GM12878 (cell line): ENCODE results near the gene BLNK. TPM values are rescaled to one million over a fixed set of nuclear protein-coding genes. Genes with fewer than 3 reads are reported as not detected.

ENCODE experiments used
- ATAC-seq: fragments of 200-7000 bp; cut with Tn5 transposase; 3 replicates; pipeline ENCODE4 v1.9.1; 2020; ENCODE audit warnings: mild to moderate bottlenecking, moderate library complexity
- BruUV-seq: library from RNA; stranded (reverse); fragments of 400-500 nt; replicated peaks from 2 replicates; lab custom pipeline; 2021; lab: Mats Ljungman, UMichigan
- CTCF ChIA-PET: fragments of 300-600 bp; sonication (Branson Sonifier 250); formaldehyde crosslinking; extraction: SDS; loops from one replicate; lab custom pipeline; 2021; ENCODE audit warnings: inconsistent platforms; lab: Yijun Ruan, JAX
- POLR2A ChIA-PET: fragments of 350-600 bp; formaldehyde crosslinking; extraction: SDS; loops from one replicate; lab custom pipeline; 2021; ENCODE audit warnings: inconsistent platforms; lab: Charles Lee
- RAD21 ChIA-PET: fragments of 300-600 bp; sonication (Branson Sonifier 250); formaldehyde crosslinking; loops from one replicate; lab custom pipeline; 2023; ENCODE audit warnings: antibody characterized with exemption; ENCODE audit not compliant: unreplicated experiment; lab: Charles Lee
- SMC1A ChIA-PET: fragments of 300-600 bp; sonication (Branson Sonifier 250); formaldehyde crosslinking; loops from one replicate; lab custom pipeline; 2023; ENCODE audit not compliant: unreplicated experiment, uncharacterized antibody; lab: Charles Lee
- DNase-seq: peaks from one replicate; pipeline ENCODE4 v3.0.0-alpha.2; 2011; ENCODE audit warnings: low read depth, low spot score
- FAIRE-seq: peaks from 3 replicates; lab custom pipeline; 2011; peaks lifted over from hg19 to GRCh38; lab: Jason Lieb, UNC
- H2AFZ ChIP-seq: 2 replicates; pipeline ENCODE4 v1.6.0; 2011; ENCODE audit warnings: low read depth, low read length, control low read depth; ENCODE audit not compliant: control insufficient read depth
- H3K27ac ChIP-seq: 2 replicates; pipeline ENCODE4 v1.5.1; 2011; ENCODE audit warnings: control low read depth; ENCODE audit not compliant: control insufficient read depth, insufficient read depth
- H3K27me3 ChIP-seq, 2 experiments: replicated peaks in 1 of 2; 2 replicates each; pipeline versions ENCODE4 v1.6.0 to v1.6.1; 2011; ENCODE audit warnings: low read length in 1 of 2; ENCODE audit not compliant: control insufficient read depth in 2 of 2, insufficient read depth in 2 of 2
- H3K36me3 ChIP-seq, 2 experiments: 2 replicates each; pipeline ENCODE4 v1.5.1; 2011; ENCODE audit warnings: low read length in 1 of 2; ENCODE audit not compliant: control insufficient read depth in 2 of 2, insufficient read depth in 2 of 2
- H3K4me1 ChIP-seq: 2 replicates; pipeline ENCODE4 v1.6.1; 2011; ENCODE audit warnings: mild to moderate bottlenecking, low read length, moderate library complexity, mixed read lengths; ENCODE audit not compliant: control insufficient read depth, insufficient read depth
- H3K4me2 ChIP-seq: 2 replicates; pipeline ENCODE4 v1.6.0; 2011; ENCODE audit warnings: control low read depth; ENCODE audit not compliant: control insufficient read depth, insufficient read depth
- H3K4me3 ChIP-seq: fragments of 200-600 bp; sonication (generic); 2 replicates; pipeline ENCODE4 v1.5.1; 2016
- H3K79me2 ChIP-seq: 2 replicates; pipeline ENCODE4 v1.6.0; 2011; ENCODE audit warnings: low read length; ENCODE audit not compliant: control insufficient read depth, insufficient read depth
- H3K9ac ChIP-seq: 2 replicates; pipeline ENCODE4 v1.8.0; 2011; ENCODE audit warnings: low read length, control low read depth, mixed read lengths; ENCODE audit not compliant: control insufficient read depth, insufficient read depth
- H3K9me3 ChIP-seq: replicated peaks from 3 replicates; pipeline ENCODE4 v1.5.1; 2011; ENCODE audit warnings: mild to moderate bottlenecking, low read length; ENCODE audit not compliant: control insufficient read depth, insufficient read depth
- H4K20me1 ChIP-seq: 2 replicates; pipeline ENCODE4 v1.6.0; 2011; ENCODE audit not compliant: control insufficient read depth, insufficient read depth
- CBFB ChIP-seq: IDR thresholded peaks from 2 replicates; pipeline ENCODE4 v1.6.1; 2016; ENCODE audit warnings: antibody characterized with exemption, low read depth
- CBX3 ChIP-seq: fragments of 200-600 bp; sonication (generic); IDR thresholded peaks from 2 replicates; pipeline ENCODE4 v1.6.1; 2016; ENCODE audit warnings: low read depth, borderline replicate concordance
- HCFC1 ChIP-seq: fragments of 150-350 bp; IDR thresholded peaks from 2 replicates; pipeline ENCODE4 v1.6.1; 2014; ENCODE audit warnings: low read length
- HDAC2 ChIP-seq: fragments of 200-600 bp; sonication (generic); IDR thresholded peaks from 2 replicates; pipeline ENCODE4 v1.6.1; 2017
- IKZF1 ChIP-seq: fragments of 450-650 bp; conservative IDR thresholded peaks from 2 replicates; pipeline ENCODE4 v1.6.1; 2017; ENCODE audit warnings: antibody characterized with exemption, mild to moderate bottlenecking
- JUND ChIP-seq: IDR thresholded peaks from 2 replicates; pipeline ENCODE4 v1.6.1; 2012; ENCODE audit warnings: low read depth, mild to moderate bottlenecking, low read length, improper control_type of control experiment, moderate library complexity
- NBN ChIP-seq: fragments of 450-650 bp; IDR thresholded peaks from 2 replicates; pipeline ENCODE4 v1.6.1; 2016
- SREBF1 ChIP-seq: IDR thresholded peaks from 2 replicates; pipeline ENCODE4 v1.6.1; 2012; ENCODE audit warnings: mild to moderate bottlenecking, low read length
- TBL1XR1 ChIP-seq: IDR thresholded peaks from 2 replicates; pipeline ENCODE4 v1.6.1; 2012; ENCODE audit warnings: low read depth, low read length, improper control_type of control experiment
- ZNF217 ChIP-seq: fragments of 450-650 bp; IDR thresholded peaks from 2 replicates; pipeline ENCODE4 v1.6.1; 2017; ENCODE audit warnings: antibody characterized with exemption, mild to moderate bottlenecking
- WGBS: methylation state at CpG from one replicate; pipeline ENCODE4 v1.1.6; 2016; ENCODE audit warnings: low lambda C conversion rate; ENCODE audit not compliant: insufficient replicate concordance, insufficient coverage; ENCODE audit errors: missing lambda C conversion rate; 5-methylcytosine and 5-hydroxymethylcytosine counted together
- in situ Hi-C: fragments of 300-500 bp; cut with MboI; formaldehyde crosslinking; loops from 9 replicates; pipeline ENCODE4 v1.14.3; 2018; ENCODE audit warnings: mixed read lengths
- intact Hi-C: fragments of 100-400 bp; cut with micrococcal nuclease; formaldehyde crosslinking; loops from one replicate; pipeline ENCODE4 v1.14.2; 2022; ENCODE audit not compliant: unreplicated experiment
- polyA plus RNA-seq, 11 experiments: library from polyadenylated mRNA; depleted of rRNA in 4 of 11; unstranded in 6 of 11; stranded (reverse) in 5 of 11; fragments of >200 nt; fragmentation: Nextera tagmentation in 4 of 11; fragmentation: Illumina TruSeq in 1 of 11; extraction: Ambion mirVana in 4 of 11; extraction: Trizol in 1 of 11; gene quantifications; 1 replicate in 1 of 11; 2 replicates in 10 of 11; pipeline versions ENCODE4 v1.2.1 to v1.2.3, GENCODE V29; 2011 to 2016; ENCODE audit warnings: inconsistent platforms in 2 of 11, missing spikeins in 2 of 11, low read depth in 1 of 11
- total RNA-seq, 4 experiments: library from RNA; depleted of rRNA in 3 of 4; stranded (reverse); fragments of >200 nt in 3 of 4; fragmentation: Illumina TruSeq in 1 of 4; extraction: Trizol in 1 of 4; gene quantifications; 2 replicates each; pipeline versions ENCODE4 v1.2.1 to v1.2.3, GENCODE V29; 2013 to 2021
- TF ChIP-seq, protein P1 (sequence below): IDR thresholded peaks from 2 replicates; pipeline ENCODE4 v1.6.1; 2011; ENCODE audit warnings: low read depth, low read length, improper control_type of control experiment, borderline replicate concordance
- TF ChIP-seq, protein P2 (sequence below): fragments of 450-650 bp; formaldehyde crosslinking; IDR thresholded peaks from 2 replicates; pipeline ENCODE4 v1.4.0; 2020; ENCODE audit warnings: mild to moderate bottlenecking, moderate library complexity

Gene BLNK
- total and polyA plus RNA-seq, 10 of the 15 experiments (the other 5 are each of a cell fraction or from before 2014, with no cell fraction given): 79.5 to 201 (median 139) TPM

GRCh38 chr10:96301616-96302015, 30.2 kb upstream of the BLNK start:
- H3K27ac ChIP-seq: no peak overlapping the region
- no peaks in the 10 kb centered on the region for H3K9me3 ChIP-seq
- peaks cover 3% of the 10 kb centered on the region; the same call in 1 of the 2 replicates for H3K4me1 ChIP-seq
- BruUV-seq: no TSS peak
- no peak overlapping the region for H2AFZ ChIP-seq
- no peak overlapping the region for H3K4me2 ChIP-seq
- ATAC-seq (no peak), FAIRE-seq (no peak), DNase-seq (no peak)
- POLR2A ChIA-PET: interaction anchor here (1.3 kb wide), 1 partner anchor 46 kb away, joined by 6 read pairs; no protein-coding TSS in a partner anchor
- peaks cover 0 to 2% of the 10 kb centered on the region in 2 experiments; a peak in 1 of 4 replicates for H3K27me3 ChIP-seq
- no peak overlapping the region for H3K9ac ChIP-seq
- in situ Hi-C loops: no loop called here
- no peak for TF ChIP-seq CBFB
- no peak for TF ChIP-seq TBL1XR1
- no peak for TF ChIP-seq JUND
- TF ChIP-seq, protein P1, sequence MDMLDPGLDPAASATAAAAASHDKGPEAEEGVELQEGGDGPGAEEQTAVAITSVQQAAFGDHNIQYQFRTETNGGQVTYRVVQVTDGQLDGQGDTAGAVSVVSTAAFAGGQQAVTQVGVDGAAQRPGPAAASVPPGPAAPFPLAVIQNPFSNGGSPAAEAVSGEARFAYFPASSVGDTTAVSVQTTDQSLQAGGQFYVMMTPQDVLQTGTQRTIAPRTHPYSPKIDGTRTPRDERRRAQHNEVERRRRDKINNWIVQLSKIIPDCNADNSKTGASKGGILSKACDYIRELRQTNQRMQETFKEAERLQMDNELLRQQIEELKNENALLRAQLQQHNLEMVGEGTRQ: no peak
- TF ChIP-seq HDAC2: no peak
- no peak for TF ChIP-seq CBX3
- no peak for TF ChIP-seq SREBF1
- no peak for TF ChIP-seq NBN
- TF ChIP-seq, protein P2, sequence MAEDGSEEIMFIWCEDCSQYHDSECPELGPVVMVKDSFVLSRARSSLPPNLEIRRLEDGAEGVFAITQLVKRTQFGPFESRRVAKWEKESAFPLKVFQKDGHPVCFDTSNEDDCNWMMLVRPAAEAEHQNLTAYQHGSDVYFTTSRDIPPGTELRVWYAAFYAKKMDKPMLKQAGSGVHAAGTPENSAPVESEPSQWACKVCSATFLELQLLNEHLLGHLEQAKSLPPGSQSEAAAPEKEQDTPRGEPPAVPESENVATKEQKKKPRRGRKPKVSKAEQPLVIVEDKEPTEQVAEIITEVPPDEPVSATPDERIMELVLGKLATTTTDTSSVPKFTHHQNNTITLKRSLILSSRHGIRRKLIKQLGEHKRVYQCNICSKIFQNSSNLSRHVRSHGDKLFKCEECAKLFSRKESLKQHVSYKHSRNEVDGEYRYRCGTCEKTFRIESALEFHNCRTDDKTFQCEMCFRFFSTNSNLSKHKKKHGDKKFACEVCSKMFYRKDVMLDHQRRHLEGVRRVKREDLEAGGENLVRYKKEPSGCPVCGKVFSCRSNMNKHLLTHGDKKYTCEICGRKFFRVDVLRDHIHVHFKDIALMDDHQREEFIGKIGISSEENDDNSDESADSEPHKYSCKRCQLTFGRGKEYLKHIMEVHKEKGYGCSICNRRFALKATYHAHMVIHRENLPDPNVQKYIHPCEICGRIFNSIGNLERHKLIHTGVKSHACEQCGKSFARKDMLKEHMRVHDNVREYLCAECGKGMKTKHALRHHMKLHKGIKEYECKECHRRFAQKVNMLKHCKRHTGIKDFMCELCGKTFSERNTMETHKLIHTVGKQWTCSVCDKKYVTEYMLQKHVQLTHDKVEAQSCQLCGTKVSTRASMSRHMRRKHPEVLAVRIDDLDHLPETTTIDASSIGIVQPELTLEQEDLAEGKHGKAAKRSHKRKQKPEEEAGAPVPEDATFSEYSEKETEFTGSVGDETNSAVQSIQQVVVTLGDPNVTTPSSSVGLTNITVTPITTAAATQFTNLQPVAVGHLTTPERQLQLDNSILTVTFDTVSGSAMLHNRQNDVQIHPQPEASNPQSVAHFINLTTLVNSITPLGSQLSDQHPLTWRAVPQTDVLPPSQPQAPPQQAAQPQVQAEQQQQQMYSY (CRISPR knock-in tag): no peak
- TF ChIP-seq ZNF217: no peak
- TF ChIP-seq IKZF1: no peak
- TF ChIP-seq HCFC1: no peak
- TF ChIP-seq, all 136 proteins: peak for 0
- Histone ChIP-seq H3K36me3 (no peaks in the 10 kb centered on the region), H3K79me2 (no peaks in the 10 kb centered on the region), H3K4me3 (no peak overlapping the region), H4K20me1 (no peaks in the 10 kb centered on the region)
- CTCF ChIA-PET: interaction anchor here (1.0 to 3.4 kb wide), 11 partner anchors 7 to 72 kb away, joined by 3 to 24 read pairs (median 5); no protein-coding TSS in a partner anchor
- intact Hi-C loops: no loop called here
- WGBS: 93% methylated on average over 1 of the region's 1 CpG
- SMC1A ChIA-PET: interaction anchor here (0.8 to 2.8 kb wide), 8 partner anchors 8 to 331 kb away, joined by 3 to 12 read pairs (median 4); partner anchors contain the start of gene BLNK
- RAD21 ChIA-PET: interaction anchor here (0.7 to 1.6 kb wide), 3 partner anchors 11 to 546 kb away, joined by 3 to 8 read pairs (median 4); no protein-coding TSS in a partner anchor
